ENCODE measurements around the gene BRSK1. TPM values are rescaled to one million over a fixed set of nuclear protein-coding genes. Genes with fewer than 3 reads are reported as not detected.

Gene BRSK1
- total RNA-seq, 4 donors from 2014 or later: 4.1 to 17.1 (median 12.0) TPM; not detected in 1

DNA sequence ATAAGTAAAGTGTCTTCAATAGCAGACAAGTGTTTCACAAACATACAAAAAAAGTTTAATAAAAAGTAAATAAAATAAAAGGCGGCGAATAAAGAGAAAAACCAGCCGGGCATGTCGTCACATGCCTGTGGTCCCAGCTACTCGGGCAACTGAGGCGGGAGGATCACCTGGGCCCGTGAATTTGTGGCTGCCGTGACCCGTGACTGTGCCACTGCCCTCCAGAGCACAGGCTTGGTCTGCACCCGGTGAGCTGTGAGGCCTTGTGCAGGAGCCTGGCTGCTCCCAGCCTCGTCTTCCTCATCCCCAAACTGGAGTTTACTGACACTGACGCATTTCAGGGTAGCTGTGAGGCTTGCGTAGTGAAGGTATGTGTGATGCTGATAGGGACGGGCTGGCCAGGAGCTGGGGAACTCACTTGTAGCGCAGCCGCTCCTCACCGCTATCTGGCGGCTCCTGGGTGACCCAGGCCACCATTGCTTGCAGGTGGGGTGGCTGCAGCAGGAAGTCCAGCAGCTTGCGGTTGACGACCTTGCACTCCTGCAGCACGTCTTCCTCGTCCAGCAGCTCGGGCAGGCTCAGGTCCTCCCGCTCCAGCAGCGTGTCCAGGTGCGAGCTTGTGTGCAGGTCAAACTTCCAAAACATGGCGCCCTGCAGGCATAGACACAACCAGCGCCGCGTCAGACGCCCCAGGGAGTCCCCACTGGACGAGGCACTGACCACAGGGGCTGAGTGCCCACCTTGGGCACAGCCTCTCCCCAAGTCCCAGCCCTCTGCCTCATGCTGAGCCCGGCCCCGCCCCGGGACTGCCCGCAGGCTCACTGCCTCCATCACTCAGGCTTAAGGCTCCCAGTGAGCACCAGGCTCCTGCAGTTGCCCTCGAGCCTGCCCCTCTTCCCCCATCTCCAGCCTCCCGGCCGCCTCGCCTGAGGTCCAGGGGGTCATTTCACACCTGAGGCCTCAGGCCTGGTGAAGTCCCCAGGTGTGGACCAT lies 37.0 kb upstream of the BRSK1 start:
- no peaks in the 10 kb centered on the region for H3K9me3 ChIP-seq
- H3K27me3 ChIP-seq: no peaks in the 10 kb centered on the region
- intact Hi-C loops (cut with DNase I; ENCODE audit: low total_unique reads): no loop called here
- DNase-seq: no peak
- H3K4me3 ChIP-seq: no peak overlapping the region
- H3K4me1 ChIP-seq: no peaks in the 10 kb centered on the region
- TF ChIP-seq POLR2A (IDR thresholded peaks at IDR 0.05): no peak
- TF ChIP-seq, protein P1, sequence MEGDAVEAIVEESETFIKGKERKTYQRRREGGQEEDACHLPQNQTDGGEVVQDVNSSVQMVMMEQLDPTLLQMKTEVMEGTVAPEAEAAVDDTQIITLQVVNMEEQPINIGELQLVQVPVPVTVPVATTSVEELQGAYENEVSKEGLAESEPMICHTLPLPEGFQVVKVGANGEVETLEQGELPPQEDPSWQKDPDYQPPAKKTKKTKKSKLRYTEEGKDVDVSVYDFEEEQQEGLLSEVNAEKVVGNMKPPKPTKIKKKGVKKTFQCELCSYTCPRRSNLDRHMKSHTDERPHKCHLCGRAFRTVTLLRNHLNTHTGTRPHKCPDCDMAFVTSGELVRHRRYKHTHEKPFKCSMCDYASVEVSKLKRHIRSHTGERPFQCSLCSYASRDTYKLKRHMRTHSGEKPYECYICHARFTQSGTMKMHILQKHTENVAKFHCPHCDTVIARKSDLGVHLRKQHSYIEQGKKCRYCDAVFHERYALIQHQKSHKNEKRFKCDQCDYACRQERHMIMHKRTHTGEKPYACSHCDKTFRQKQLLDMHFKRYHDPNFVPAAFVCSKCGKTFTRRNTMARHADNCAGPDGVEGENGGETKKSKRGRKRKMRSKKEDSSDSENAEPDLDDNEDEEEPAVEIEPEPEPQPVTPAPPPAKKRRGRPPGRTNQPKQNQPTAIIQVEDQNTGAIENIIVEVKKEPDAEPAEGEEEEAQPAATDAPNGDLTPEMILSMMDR (IDR thresholded peaks at IDR 0.05): no peak
- H3K36me3 ChIP-seq: no peaks in the 10 kb centered on the region
- no peak overlapping the region for H3K27ac ChIP-seq

DNA sequence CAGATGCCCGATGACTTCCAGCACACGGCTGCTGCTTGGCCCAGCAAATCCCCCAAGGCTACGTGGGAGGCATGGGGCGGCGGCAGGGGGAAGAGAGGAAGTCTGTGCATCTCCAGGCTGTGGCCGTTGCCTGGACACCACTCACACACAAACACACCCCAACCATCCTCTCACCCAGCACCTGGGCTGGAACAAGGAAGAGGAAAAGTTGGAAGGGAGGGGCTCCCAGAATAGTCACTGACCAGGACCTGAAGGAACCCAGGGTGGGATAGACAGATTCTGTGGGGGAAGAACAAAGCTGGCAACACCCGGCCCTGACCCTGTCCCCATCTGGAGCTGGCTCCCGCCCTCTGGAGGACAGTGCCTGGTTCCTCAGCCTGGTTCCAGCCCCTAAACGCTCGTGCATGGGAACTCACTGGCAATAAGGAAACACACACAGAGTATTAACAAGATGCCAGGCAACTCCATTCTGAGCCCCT lies 36.1 kb upstream of the BRSK1 start:
- intact Hi-C loops (cut with DNase I; ENCODE audit: low total_unique reads): no loop called here
- Histone ChIP-seq H3K36me3 (no peaks in the 10 kb centered on the region), H3K4me1 (no peaks in the 10 kb centered on the region), H3K9me3 (no peaks in the 10 kb centered on the region), H3K4me3 (no peak overlapping the region), H3K27ac (no peak overlapping the region), H3K27me3 (no peaks in the 10 kb centered on the region)
- TF ChIP-seq, protein P1 (IDR thresholded peaks at IDR 0.05): no peak
- TF ChIP-seq POLR2A (IDR thresholded peaks at IDR 0.05): no peak
- DNase-seq: no peak

DNA sequence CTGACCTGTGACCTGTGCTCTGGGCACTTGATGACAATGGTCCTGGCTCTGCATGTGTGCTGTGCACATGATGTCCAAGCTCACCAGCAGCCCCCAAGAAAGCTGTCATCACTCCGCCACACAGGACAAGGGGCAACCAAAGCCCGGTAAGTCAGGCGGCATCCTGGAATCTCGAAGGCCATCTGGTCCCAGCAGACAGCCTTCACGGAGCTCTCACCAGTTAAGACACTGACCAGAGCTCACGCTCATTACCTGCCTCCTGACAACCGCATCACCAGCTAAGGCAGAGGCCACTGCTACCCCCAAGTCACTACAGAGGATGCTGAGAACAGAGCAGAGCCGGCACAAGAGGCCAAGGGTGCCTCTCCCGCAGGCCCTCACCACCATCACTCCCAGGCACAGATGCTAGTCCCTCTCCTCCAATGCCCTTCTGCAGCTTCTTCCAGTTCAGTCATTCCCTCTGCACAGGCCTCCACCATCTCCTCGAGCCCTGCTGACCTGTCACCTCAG lies 35.6 kb upstream of the BRSK1 start:
- Histone ChIP-seq H3K36me3 (no peaks in the 10 kb centered on the region), H3K27ac (no peak overlapping the region), H3K4me1 (no peaks in the 10 kb centered on the region), H3K27me3 (no peaks in the 10 kb centered on the region), H3K9me3 (no peaks in the 10 kb centered on the region), H3K4me3 (no peak overlapping the region)
- intact Hi-C loops (cut with DNase I; ENCODE audit: low total_unique reads): no loop called here
- no peak for TF ChIP-seq POLR2A (IDR thresholded peaks at IDR 0.05)
- TF ChIP-seq, protein P1 (IDR thresholded peaks at IDR 0.05): no peak
- no peak for DNase-seq

DNA sequence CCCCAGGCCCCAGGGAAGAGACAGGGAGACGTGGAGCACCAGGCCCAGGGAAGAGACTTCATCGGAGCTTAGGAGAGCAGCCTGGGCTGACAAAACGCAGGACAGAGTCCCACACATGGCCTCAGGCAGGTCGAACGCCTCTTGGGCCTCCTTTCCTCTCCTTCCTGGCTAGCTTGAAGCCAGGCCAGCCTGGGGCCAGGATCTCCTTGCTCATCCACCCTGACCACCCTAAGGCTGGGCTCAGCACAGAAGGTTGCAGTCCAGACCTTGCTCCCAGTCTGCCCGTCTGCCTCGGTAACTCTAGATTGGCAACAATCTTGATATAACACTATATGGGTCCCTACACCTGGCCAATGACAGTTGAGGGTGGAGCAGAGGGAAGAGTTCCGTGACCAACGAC lies 35.1 kb upstream of the BRSK1 start:
- no peak for DNase-seq
- intact Hi-C loops (cut with DNase I; ENCODE audit: low total_unique reads): no loop called here
- no peaks in the 10 kb centered on the region for H3K9me3 ChIP-seq
- no peaks in the 10 kb centered on the region for H3K36me3 ChIP-seq
- H3K27me3 ChIP-seq: no peaks in the 10 kb centered on the region
- TF ChIP-seq POLR2A (IDR thresholded peaks at IDR 0.05): no peak
- TF ChIP-seq, protein P1 (IDR thresholded peaks at IDR 0.05): no peak
- no peak overlapping the region for H3K4me3 ChIP-seq
- H3K4me1 ChIP-seq: no peaks in the 10 kb centered on the region
- no peak overlapping the region for H3K27ac ChIP-seq

DNA sequence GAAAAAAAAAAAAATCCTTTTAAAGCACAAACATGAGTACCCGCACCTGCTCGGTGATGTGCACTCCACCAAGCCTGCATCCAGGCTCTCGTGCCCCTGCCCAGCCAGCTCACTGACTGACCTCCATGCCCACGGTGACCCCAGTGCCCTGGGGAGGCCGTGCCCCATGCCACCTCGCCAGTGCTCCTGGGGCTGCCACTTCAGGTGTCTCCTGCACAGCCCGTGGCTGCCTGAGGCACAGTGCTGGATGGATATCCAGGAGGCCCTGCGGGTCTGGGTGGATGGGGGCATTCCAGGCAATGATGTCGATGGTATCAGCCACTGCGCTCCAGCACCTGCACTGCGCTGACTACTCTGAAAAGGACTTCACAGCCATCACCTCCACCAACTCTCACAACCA lies 34.0 kb upstream of the BRSK1 start:
- H3K4me1 ChIP-seq: peaks cover 0 to 2% of the 10 kb centered on the region in 2 donors

More for the DNA sequence above, 34.0 kb upstream of the BRSK1 start:
- Histone ChIP-seq H3K36me3 (no peaks in the 10 kb centered on the region), H3K27me3 (no peaks in the 10 kb centered on the region), H3K9me3 (no peaks in the 10 kb centered on the region), H3K4me3 (no peak overlapping the region), H3K27ac (no peak overlapping the region)
- DNase-seq: no peak
- intact Hi-C loops (cut with DNase I; ENCODE audit: low total_unique reads): no loop called here
- TF ChIP-seq POLR2A (IDR thresholded peaks at IDR 0.05): no peak
- TF ChIP-seq, protein P1 (IDR thresholded peaks at IDR 0.05): no peak
